IMR-90 (cell line): Measurements from ENCODE around the gene WDR1. TPM values are rescaled to one million over a fixed set of nuclear protein-coding genes. Genes with fewer than 3 reads are reported as not detected.

ENCODE experiments used
- ATAC-seq: fragments of 200-7000 bp; cut with Tn5 transposase; 2 replicates; pipeline ENCODE4 v1.9.1; 2020; ENCODE audit warnings: low read depth, mild to moderate bottlenecking, moderate library complexity
- BruUV-seq: library from RNA; stranded (reverse); fragments of 400-500 nt; replicated peaks from 2 replicates; lab custom pipeline; 2021; lab: Mats Ljungman, UMichigan
- CTCF ChIA-PET: fragments of 300-600 bp; formaldehyde crosslinking; extraction: SDS; loops from one replicate; lab custom pipeline; 2021; ENCODE audit warnings: antibody characterized with exemption; lab: Yijun Ruan, JAX
- POLR2A ChIA-PET: fragments of 300-600 bp; sonication (Branson Sonifier 250); formaldehyde crosslinking; loops from one replicate; lab custom pipeline; 2022; ENCODE audit warnings: antibody characterized with exemption; ENCODE audit not compliant: unreplicated experiment; lab: Charles Lee
- DNase-seq: peaks from one replicate; pipeline ENCODE4 v3.0.0; 2013
- H2AFZ ChIP-seq: replicated peaks from 2 replicates; pipeline ENCODE3; 2013; ENCODE audit warnings: low read length, mild to moderate bottlenecking; ENCODE audit not compliant: poor library complexity
- H2AK5ac ChIP-seq: 2 replicates; pipeline ENCODE4 v1.6.1; 2013; ENCODE audit warnings: low read depth, low read length, inconsistent platforms
- H2AK9ac ChIP-seq: replicated peaks from 2 replicates; pipeline ENCODE3; 2013; ENCODE audit warnings: mild to moderate bottlenecking, low read depth, low read length, moderate library complexity; ENCODE audit not compliant: poor library complexity
- H2BK120ac ChIP-seq: 2 replicates; pipeline ENCODE4 v1.6.1; 2013; ENCODE audit warnings: low read depth, low read length, inconsistent platforms
- H2BK15ac ChIP-seq: 3 replicates; pipeline ENCODE4 v1.6.1; 2013; ENCODE audit warnings: low read depth, low read length, inconsistent platforms
- H2BK20ac ChIP-seq: 2 replicates; pipeline ENCODE4 v1.6.1; 2013; ENCODE audit warnings: low read depth, mild to moderate bottlenecking, inconsistent platforms, low read length, moderate library complexity
- H2BK5ac ChIP-seq: 2 replicates; pipeline ENCODE4 v1.6.1; 2013; ENCODE audit warnings: mild to moderate bottlenecking, low read depth, low read length, inconsistent platforms; ENCODE audit not compliant: poor library complexity, severe bottlenecking
- H3K14ac ChIP-seq: replicated peaks from 2 replicates; pipeline ENCODE4 v1.6.1; 2013; ENCODE audit warnings: low read depth, low read length, inconsistent platforms
- H3K18ac ChIP-seq: 2 replicates; pipeline ENCODE4 v1.6.1; 2013; ENCODE audit warnings: low read depth, low read length, control low read depth
- H3K23ac ChIP-seq: 2 replicates; pipeline ENCODE4 v1.6.1; 2013; ENCODE audit warnings: low read depth, low read length, inconsistent platforms
- H3K27ac ChIP-seq: 2 replicates; pipeline ENCODE4 v1.5.1; 2013; ENCODE audit warnings: mild to moderate bottlenecking, control low read depth, low read length; ENCODE audit not compliant: insufficient read depth
- H3K27me3 ChIP-seq: 2 replicates; pipeline ENCODE4 v1.6.1; 2013; ENCODE audit warnings: low read length; ENCODE audit not compliant: control insufficient read depth, insufficient read depth
- H3K36me3 ChIP-seq: 2 replicates; pipeline ENCODE4 v1.6.1; 2013; ENCODE audit warnings: low read length, mixed read lengths; ENCODE audit not compliant: control insufficient read depth, insufficient read depth
- H3K4ac ChIP-seq: 2 replicates; pipeline ENCODE4 v1.6.1; 2013; ENCODE audit warnings: low read depth, low read length, inconsistent platforms
- H3K4me1 ChIP-seq: 2 replicates; pipeline ENCODE4 v1.6.1; 2013; ENCODE audit warnings: low read length, mixed read lengths; ENCODE audit not compliant: control insufficient read depth, insufficient read depth
- H3K4me2 ChIP-seq: 2 replicates; pipeline ENCODE4 v1.6.1; 2013; ENCODE audit warnings: low read depth, mild to moderate bottlenecking, control low read depth, low read length, moderate library complexity
- H3K4me3 ChIP-seq: 2 replicates; pipeline ENCODE4 v1.5.1; 2013; ENCODE audit warnings: low read depth, mild to moderate bottlenecking, control low read depth, low read length, moderate library complexity; ENCODE audit not compliant: insufficient read depth
- H3K56ac ChIP-seq: 2 replicates; pipeline ENCODE4 v1.6.1; 2013; ENCODE audit warnings: low read length, inconsistent platforms; ENCODE audit not compliant: insufficient read depth; ENCODE audit errors: extremely low read depth
- H3K79me1 ChIP-seq, 2 experiments: 2 replicates each; pipeline ENCODE4 v1.6.1; 2013; ENCODE audit warnings: low read length in 2 of 2, inconsistent platforms in 1 of 2, low read depth in 1 of 2
- H3K9ac ChIP-seq: 2 replicates; pipeline ENCODE4 v1.6.1; 2013; ENCODE audit warnings: low read depth, low read length, control low read depth
- H3K9me1 ChIP-seq: 2 replicates; pipeline ENCODE4 v1.6.1; 2013; ENCODE audit warnings: low read length, inconsistent platforms; ENCODE audit not compliant: insufficient read depth
- H3K9me3 ChIP-seq: 2 replicates; pipeline ENCODE4 v1.6.1; 2013; ENCODE audit warnings: low read length; ENCODE audit not compliant: control insufficient read depth, insufficient read depth
- H4K20me1 ChIP-seq: 2 replicates; pipeline ENCODE4 v1.6.1; 2013; ENCODE audit warnings: low read length, inconsistent platforms; ENCODE audit not compliant: insufficient read depth
- H4K5ac ChIP-seq: 2 replicates; pipeline ENCODE4 v1.6.1; 2013; ENCODE audit warnings: mild to moderate bottlenecking, low read depth, low read length, control low read depth
- H4K8ac ChIP-seq, 2 experiments: 2 replicates each; pipeline ENCODE4 v1.6.1; 2013; ENCODE audit warnings: low read depth in 2 of 2, low read length in 2 of 2, control low read depth in 1 of 2, inconsistent platforms in 1 of 2
- H4K91ac ChIP-seq: 2 replicates; pipeline ENCODE4 v1.6.1; 2013; ENCODE audit warnings: low read depth, low read length, inconsistent platforms; ENCODE audit not compliant: insufficient read depth
- POLR2A ChIP-seq: IDR thresholded peaks from 2 replicates; pipeline ENCODE4 v1.6.1; 2012; ENCODE audit warnings: mild to moderate bottlenecking, low read depth, low read length
- RCOR1 ChIP-seq: IDR thresholded peaks from 2 replicates; pipeline ENCODE4 v1.6.1; 2012; ENCODE audit warnings: mild to moderate bottlenecking, low read length, improper control_type of control experiment; ENCODE audit not compliant: insufficient replicate concordance
- WGBS, 2 experiments: methylation state at CpG; one replicate each; pipeline versions ENCODE4 v1.1.5 to v1.1.7; 2013; ENCODE audit warnings: missing lambda C conversion rate in 2 of 2; ENCODE audit not compliant: insufficient read length in 1 of 2; ENCODE audit errors: extremely low coverage in 2 of 2; 5-methylcytosine and 5-hydroxymethylcytosine counted together
- dilution Hi-C: fragments of 300-500 bp; cut with HindIII; formaldehyde crosslinking; loops from one replicate; pipeline ENCODE4 v1.14.3; 2018; ENCODE audit warnings: low sequenced_read_pairs; ENCODE audit not compliant: unreplicated experiment
- in situ Hi-C: fragments of 300-500 bp; cut with MboI; formaldehyde crosslinking; loops from 3 replicates; pipeline ENCODE4 v1.14.3; 2019; ENCODE audit warnings: low sequenced_read_pairs, inconsistent platforms, mixed read lengths
- intact Hi-C: fragments of 100-400 bp; cut with micrococcal nuclease; formaldehyde crosslinking; loops from 2 replicates; pipeline ENCODE4 v1.10.0; 2022
- polyA plus RNA-seq, 3 experiments: library from polyadenylated mRNA; depleted of rRNA; stranded (reverse); fragments of >200 nt; gene quantifications; 2 replicates each; pipeline ENCODE4 v1.2.3, GENCODE V29; 2012; ENCODE audit warnings: low replicate concordance in 1 of 3
- total RNA-seq: library from RNA; depleted of rRNA; stranded (reverse); fragments of >200 nt; gene quantifications from 2 replicates; pipeline ENCODE4 v1.2.3, GENCODE V29; 2012

Gene WDR1
- total and polyA plus RNA-seq, 2 of the 4 experiments (the other 2 are of a cell fraction), result 725 to 992 TPM

DNA sequence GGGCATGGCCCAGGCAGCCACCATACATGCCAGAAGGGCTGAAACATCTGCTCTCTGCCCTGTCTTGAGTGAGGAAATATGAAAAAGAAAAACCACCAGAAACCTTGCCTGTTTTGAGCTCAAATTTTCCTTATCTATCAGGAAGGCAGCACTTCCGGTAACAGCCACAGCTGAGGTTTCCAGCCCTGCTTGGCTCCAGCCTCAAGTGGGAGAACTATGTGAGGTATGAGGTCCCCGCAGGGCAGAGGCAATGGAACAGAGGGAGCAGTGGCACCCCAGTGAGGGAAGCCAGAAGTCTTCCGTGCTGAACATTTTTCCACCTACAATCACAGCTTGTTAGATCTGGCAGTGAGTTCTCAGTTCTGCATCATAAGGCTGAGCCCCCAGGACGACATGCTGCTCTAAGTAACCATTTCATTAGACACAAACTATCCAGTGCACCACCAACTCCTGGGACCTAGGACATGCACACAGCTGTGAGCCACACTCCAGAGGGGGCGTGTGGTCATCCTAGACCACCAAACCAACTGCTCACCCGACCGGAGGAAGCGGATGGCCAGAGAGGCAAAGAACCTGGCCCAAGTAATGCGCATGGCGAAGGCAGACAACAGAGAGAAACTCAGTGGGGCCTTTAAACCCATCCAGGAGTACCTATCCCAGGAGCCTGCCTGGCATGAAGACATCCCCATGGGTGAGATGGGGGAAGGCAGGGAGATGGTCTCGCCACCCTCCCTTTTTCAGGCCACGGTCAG is 22.6 kb downstream of the WDR1 start:
- Histone ChIP-seq H3K23ac (peak overlapping the region; percentile 69; the same call in 1 of the 2 replicates), H3K9ac (peak overlapping the region; percentile 56), H2AK5ac (peak overlapping the region; percentile 89; the same call in 1 of the 2 replicates), H2AFZ (peak overlapping the region; percentile 38), H4K5ac (peak overlapping the region; percentile 18), H2BK120ac (peak overlapping the region; percentile 73), H3K79me1 (peaks cover 28 to 92% of the 10 kb centered on the region in 2 experiments), H3K36me3 (peaks cover 90% of the 10 kb centered on the region), H3K9me1 (peaks cover 48% of the 10 kb centered on the region), H3K14ac (peak overlapping the region; percentile 87), H2BK20ac (peak overlapping the region; percentile 2; the same call in 1 of the 2 replicates), H3K4me3 (no peak overlapping the region), H3K4ac (peak overlapping the region; percentile 82), H2AK9ac (peak overlapping the region; percentile 83), H3K18ac (peak overlapping the region; percentile 60), H3K27ac (peak overlapping the region; percentile 91), H3K27me3 (no peaks in the 10 kb centered on the region), H4K91ac (peak overlapping the region; percentile 78; the same call in 1 of the 2 replicates), H3K56ac (no peak overlapping the region), H4K20me1 (peaks cover 100% of the 10 kb centered on the region), H3K4me2 (peak overlapping the region; percentile 27), H3K4me1 (peaks cover 57% of the 10 kb centered on the region), H4K8ac (peak overlapping the region; percentile 8 to 48; a peak in 3 of 4 replicates), H2BK15ac (no peak overlapping the region; the same call in 2 of the 3 replicates), H2BK5ac (peak overlapping the region; percentile 87), H3K9me3 (no peaks in the 10 kb centered on the region)
- TF ChIP-seq RCOR1, result no peak
- peak; percentile 28; the same call in 1 of the 2 replicates for TF ChIP-seq POLR2A
- in situ Hi-C loops, result loop anchor here (25.0 kb wide), 2 partner anchors 93 to 1657 kb away; partner anchors contain the start of genes ACOX3 and TRMT44
- peak; percentile 66 for ATAC-seq
- 100% methylated on average over 1 of the region's 12 CpGs; no CpG with 5 or more reads in 1 of the 2 experiments for WGBS, 2 experiments
- dilution Hi-C loops, result no loop called here
- ChIA-PET POLR2A (interaction anchor here (0.6 to 1.0 kb wide), 2 partner anchors 13 to 25 kb away, joined by 3 read pairs; no protein-coding TSS in a partner anchor), CTCF (interaction anchor here (1.0 kb wide), 1 partner anchor 25 kb away, joined by 3 read pairs; no protein-coding TSS in a partner anchor)
- DNase-seq, result peak; percentile 89
- no TSS peak for BruUV-seq
- intact Hi-C loops, result loop anchor here (2.0 kb wide), 1 partner anchor 21 kb away; no protein-coding TSS in a partner anchor
